K562 (cell line): ENCODE results near the gene ZNF276. TPM values are rescaled to one million over a fixed set of nuclear protein-coding genes. Genes with fewer than 3 reads are reported as not detected.

Source experiments
- CCNT2 ChIP-seq: IDR thresholded peaks from 2 replicates; pipeline ENCODE4 v1.6.1; 2011; ENCODE audit warnings: borderline replicate concordance, low read depth, mild to moderate bottlenecking, moderate library complexity, mixed read lengths, low read length; ENCODE audit not compliant: insufficient read length; ENCODE audit errors: extremely low read depth
- DLX4 ChIP-seq: fragments of 250-450 bp; sonication (Bioruptor Pico); IDR thresholded peaks from 2 replicates; pipeline ENCODE4 v1.6.1; 2021; ENCODE audit warnings: mild to moderate bottlenecking
- FOSL1 ChIP-seq: fragments of 200-800 bp; sonication (Bioruptor generic); conservative IDR thresholded peaks from 2 replicates; pipeline ENCODE4 v1.6.1; 2016; ENCODE audit warnings: missing genetic modification characterization, missing compliant biosample characterization
- FOXK2 ChIP-seq, 2 experiments: fragments of 450-650 bp; IDR thresholded peaks in 1 of 2; conservative IDR thresholded peaks in 1 of 2; 2 replicates each; pipeline ENCODE4 v1.6.1; 2016; ENCODE audit warnings: low read depth in 2 of 2, mild to moderate bottlenecking in 1 of 2
- GTF3C2 ChIP-seq: IDR thresholded peaks from 3 replicates; pipeline ENCODE4 v1.6.1; 2011; ENCODE audit warnings: borderline replicate concordance, mild to moderate bottlenecking, moderate library complexity; ENCODE audit not compliant: insufficient read length; ENCODE audit errors: extremely low read depth
- HNRNPLL ChIP-seq: fragments of 200-400 bp; formaldehyde crosslinking; IDR thresholded peaks from 2 replicates; pipeline ENCODE4 v1.6.1; 2017; ENCODE audit warnings: low read length, low read depth, mild to moderate bottlenecking; ENCODE audit not compliant: poor library complexity, severe bottlenecking
- JUND ChIP-seq, 2 experiments: IDR thresholded peaks; 2 replicates in 1 of 2; 3 replicates in 1 of 2; pipeline ENCODE4 v1.6.1; 2011; ENCODE audit warnings: borderline replicate concordance in 2 of 2, low read depth in 2 of 2, low read length in 2 of 2, improper control_type of control experiment in 1 of 2, missing biosample characterization in 1 of 2, missing genetic modification characterization in 1 of 2, missing genetic modification reagents in 1 of 2
- L3MBTL2 ChIP-seq: fragments of 450-650 bp; IDR thresholded peaks from 2 replicates; pipeline ENCODE4 v1.6.1; 2016; ENCODE audit warnings: mild to moderate bottlenecking, moderate library complexity
- MED1 ChIP-seq: sonication (generic); formaldehyde crosslinking; IDR thresholded peaks from 2 replicates; pipeline ENCODE4 v1.8.1; 2023; ENCODE audit warnings: missing genetic modification reagents, borderline replicate concordance
- MXI1 ChIP-seq: IDR thresholded peaks from 2 replicates; pipeline ENCODE4 v1.6.1; 2011; ENCODE audit warnings: low read depth, mild to moderate bottlenecking, improper control_type of control experiment, low read length
- SNIP1 ChIP-seq: fragments of 450-650 bp; IDR thresholded peaks from 2 replicates; pipeline ENCODE4 v1.7.1; 2017; ENCODE audit warnings: low read depth, mild to moderate bottlenecking
- SUPT5H ChIP-seq: fragments of 450-650 bp; IDR thresholded peaks from 2 replicates; pipeline ENCODE4 v1.6.1; 2016
- TBP ChIP-seq: optimal IDR thresholded peaks from 2 replicates; pipeline ENCODE3; 2011; ENCODE audit warnings: low read depth, low read length, improper control_type of control experiment
- TEAD1 ChIP-seq, 2 experiments: fragments of 450-650 bp in 1 of 2; sonication (generic) in 1 of 2; formaldehyde crosslinking; IDR thresholded peaks; 2 replicates each; pipeline versions ENCODE4 v1.4.0 to v1.8.0; 2020 to 2022; ENCODE audit warnings: mild to moderate bottlenecking in 2 of 2, missing genetic modification reagents in 1 of 2
- TEAD4 ChIP-seq, 2 experiments: sonication (generic) in 1 of 2; formaldehyde crosslinking in 1 of 2; IDR thresholded peaks; 2 replicates each; pipeline versions ENCODE4 v1.6.1 to v1.8.0; 2012 to 2022; ENCODE audit warnings: borderline replicate concordance in 1 of 2, inconsistent platforms in 1 of 2, low read length in 1 of 2, mild to moderate bottlenecking in 1 of 2, missing genetic modification reagents in 1 of 2
- VEZF1 ChIP-seq: fragments of 200-800 bp; sonication (Bioruptor generic); IDR thresholded peaks from 2 replicates; pipeline ENCODE4 v1.6.1; 2017; ENCODE audit warnings: missing genetic modification characterization, missing compliant biosample characterization
- ZC3H8 ChIP-seq: fragments of 450-650 bp; IDR thresholded peaks from 2 replicates; pipeline ENCODE4 v1.6.1; 2017
- ZNF316 ChIP-seq: fragments of 450-650 bp; IDR thresholded peaks from 2 replicates; pipeline ENCODE4 v1.6.1; 2016
- ZNF561 ChIP-seq: fragments of 450-650 bp; formaldehyde crosslinking; conservative IDR thresholded peaks from 2 replicates; pipeline ENCODE4 v1.4.0; 2020; ENCODE audit warnings: mild to moderate bottlenecking, moderate library complexity
- ZNF785 ChIP-seq: fragments of 250-450 bp; sonication (Bioruptor Pico); IDR thresholded peaks from 2 replicates; pipeline ENCODE4 v1.4.0; 2020; ENCODE audit warnings: mild to moderate bottlenecking
- polyA plus RNA-seq, 8 experiments: library from polyadenylated mRNA; depleted of rRNA in 4 of 8; stranded (reverse) in 5 of 8; unstranded in 3 of 8; fragments of >200 nt; fragmentation: Nextera tagmentation in 2 of 8; fragmentation: Illumina TruSeq in 1 of 8; extraction: Ambion mirVana in 2 of 8; extraction: Trizol in 1 of 8; gene quantifications; 2 replicates each; pipeline versions ENCODE4 v1.2.1 to v1.2.3, GENCODE V29; 2011 to 2014; ENCODE audit warnings: inconsistent platforms in 1 of 8, missing spikeins in 1 of 8
- total RNA-seq, 7 experiments: library from RNA; depleted of rRNA in 6 of 7; stranded (reverse); fragments of >200 nt in 6 of 7; fragmentation: Illumina TruSeq in 2 of 7; extraction: Trizol in 2 of 7; gene quantifications; 2 replicates each; pipeline versions ENCODE4 v1.2.1 to v1.2.3, GENCODE V29; 2011 to 2021; ENCODE audit warnings: low replicate concordance in 1 of 7
- TF ChIP-seq, protein P1 (sequence below): fragments of 250-450 bp; sonication (Bioruptor Pico); IDR thresholded peaks from 2 replicates; pipeline ENCODE4 v1.5.0; 2021

ZNF276 gene
- total and polyA plus RNA-seq, 9 of the 15 experiments (the other 6 are each of a cell fraction or from before 2014, with no cell fraction given), result 0.49 to 43.9 (median 15.8) TPM

DNA sequence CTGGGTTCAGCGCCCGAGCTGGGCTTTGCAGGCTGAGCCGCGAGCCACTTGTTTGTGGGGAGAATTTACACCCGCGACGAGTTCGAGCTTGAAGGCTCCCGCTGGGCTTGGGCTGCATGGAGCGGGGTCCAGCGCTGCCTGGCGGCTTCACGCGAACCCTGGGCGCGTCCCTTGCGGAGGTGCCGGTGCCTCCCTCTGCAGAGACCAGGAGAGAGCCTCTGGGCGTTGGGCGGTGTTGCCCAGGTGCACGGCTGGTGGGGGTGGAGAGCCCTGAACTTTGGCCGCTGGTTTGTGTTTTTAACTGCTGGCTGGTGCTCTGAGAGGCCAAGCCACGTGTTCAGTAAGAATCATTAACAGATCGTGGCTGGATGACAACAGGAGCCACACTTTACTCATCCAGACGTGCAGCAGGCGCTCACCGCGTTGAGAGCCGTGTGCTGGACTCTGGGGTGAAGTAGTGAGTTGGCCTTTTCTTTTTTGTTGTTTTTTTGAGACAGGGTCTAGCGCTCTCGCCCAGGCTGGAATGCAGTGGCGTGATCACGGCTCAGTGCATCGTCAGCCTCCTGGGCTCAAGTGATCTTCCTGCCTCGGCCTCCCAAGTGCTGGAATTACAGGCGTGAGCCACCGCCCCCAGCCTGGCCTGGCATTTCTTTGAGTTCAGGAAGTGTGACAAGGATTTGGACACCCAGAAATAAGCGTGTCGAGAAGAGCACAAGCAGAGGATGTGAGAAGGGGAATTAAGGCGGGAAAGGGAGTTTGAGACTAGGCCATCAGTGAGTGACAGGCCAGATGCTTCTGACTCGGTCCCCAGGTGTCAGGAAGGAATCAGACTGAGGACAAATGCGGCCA lies 34.0 kb upstream of the ZNF276 start (continued):
- no peak for TF ChIP-seq MED1
- no peak for TF ChIP-seq ZC3H8
- no peak for TF ChIP-seq SNIP1
- peak; percentile 20 for TF ChIP-seq HNRNPLL
- peak in 1 of 2 experiments; percentile 53; a peak in 1 of 4 replicates for TF ChIP-seq FOXK2 (conservative IDR thresholded peaks at IDR 0.05 in 1 of 2, IDR thresholded peaks at IDR 0.05 in 1 of 2; ENCODE audit: low read depth in 2 of 2)
- TF ChIP-seq TBP, result no peak
- TF ChIP-seq SUPT5H, result 0 out of 2 replicates have a peak, but pooled peaks have one; percentile 20
- no peak for TF ChIP-seq ZNF561
- no peak for TF ChIP-seq VEZF1 (CRISPR knock-in tag)
- TF ChIP-seq, protein P1, sequence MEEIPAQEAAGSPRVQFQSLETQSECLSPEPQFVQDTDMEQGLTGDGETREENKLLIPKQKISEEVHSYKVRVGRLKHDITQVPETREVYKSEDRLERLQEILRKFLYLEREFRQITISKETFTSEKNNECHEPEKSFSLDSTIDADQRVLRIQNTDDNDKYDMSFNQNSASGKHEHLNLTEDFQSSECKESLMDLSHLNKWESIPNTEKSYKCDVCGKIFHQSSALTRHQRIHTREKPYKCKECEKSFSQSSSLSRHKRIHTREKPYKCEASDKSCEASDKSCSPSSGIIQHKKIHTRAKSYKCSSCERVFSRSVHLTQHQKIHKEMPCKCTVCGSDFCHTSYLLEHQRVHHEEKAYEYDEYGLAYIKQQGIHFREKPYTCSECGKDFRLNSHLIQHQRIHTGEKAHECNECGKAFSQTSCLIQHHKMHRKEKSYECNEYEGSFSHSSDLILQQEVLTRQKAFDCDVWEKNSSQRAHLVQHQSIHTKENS (CRISPR knock-in tag), result no peak
- TF ChIP-seq MXI1, result 0 out of 2 replicates have a peak, but pooled peaks have one; percentile 43
- TF ChIP-seq GTF3C2, result no peak
- TF ChIP-seq ZNF316, result no peak
- TF ChIP-seq DLX4, result no peak
- no peak for TF ChIP-seq L3MBTL2
- TF ChIP-seq CCNT2, result peak; percentile 11
- TF ChIP-seq TEAD1 (CRISPR knock-in tag; IDR thresholded peaks at IDR 0.05), result no peak
- no peak for TF ChIP-seq FOSL1 (tag)
- no peak for TF ChIP-seq JUND (IDR thresholded peaks at IDR 0.05; ENCODE audit: borderline replicate concordance, low read depth, low read length)
- TF ChIP-seq JUND (tag; IDR thresholded peaks at IDR 0.05; ENCODE audit: borderline replicate concordance, low read depth, low read length), result no peak
- no peak for TF ChIP-seq TEAD4 (IDR thresholded peaks at IDR 0.05; ENCODE audit: low read length)
- no peak for TF ChIP-seq TEAD4 (CRISPR knock-in tag; IDR thresholded peaks at IDR 0.05; ENCODE audit: borderline replicate concordance)
- no peak for TF ChIP-seq ZNF785 (CRISPR knock-in tag)
